HuH-7 (cell line): ENCODE data around the gene TMPRSS11A.

Source experiments
- DNase-seq: peaks from one replicate; pipeline ENCODE4 v3.0.0; 2011; ENCODE audit warnings: low spot score

The TMPRSS11A gene

GRCh38 chr4:67912080-67912479 is 51.2 kb downstream of the TMPRSS11A start:
- no peak for DNase-seq

GRCh38 chr4:67911638-67912037 is 51.7 kb downstream of the TMPRSS11A start:
- no peak for DNase-seq

GRCh38 chr4:67911141-67911540 is 52.2 kb downstream of the TMPRSS11A start:
- peak; percentile 9 for DNase-seq

GRCh38 chr4:67910585-67910905 is 52.7 kb downstream of the TMPRSS11A start:
- DNase-seq: no peak

- no peak for DNase-seq
These were observed 53.2 kb downstream of the TMPRSS11A start for GRCh38 chr4:67909905-67910584.

GRCh38 chr4:67907650-67908049 is 55.6 kb downstream of the TMPRSS11A start:
- no peak for DNase-seq

GRCh38 chr4:67899096-67899495 is 64.2 kb downstream of the TMPRSS11A start:
- no peak for DNase-seq

- DNase-seq: no peak
These were observed 65.6 kb downstream of the TMPRSS11A start for GRCh38 chr4:67897686-67898085.

GRCh38 chr4:67896421-67897065 is 66.8 kb downstream of the TMPRSS11A start:
- DNase-seq: no peak

GRCh38 chr4:67894659-67895058 is 68.6 kb downstream of the TMPRSS11A start:
- no peak for DNase-seq

- DNase-seq: no peak
These were observed 70.4 kb downstream of the TMPRSS11A start for GRCh38 chr4:67892905-67893304.

GRCh38 chr4:67892253-67892652 is 71.0 kb downstream of the TMPRSS11A start:
- no peak for DNase-seq

- no peak for DNase-seq
These were observed 71.6 kb downstream of the TMPRSS11A start for GRCh38 chr4:67891645-67892044.

- DNase-seq: no peak
These were observed 77.0 kb downstream of the TMPRSS11A start for GRCh38 chr4:67886281-67886680.

- no peak for DNase-seq
These were observed 77.5 kb downstream of the TMPRSS11A start for GRCh38 chr4:67885762-67886161.

- DNase-seq: no peak
These were observed 78.6 kb downstream of the TMPRSS11A start for GRCh38 chr4:67884701-67885100.

GRCh38 chr4:67883902-67884301 is 79.4 kb downstream of the TMPRSS11A start, which contains the start of gene TMPRSS11D:
Gene TMPRSS11D (minus strand): TSS chr4:67884002. CDS start chr4:67883933, 69 bp downstream.
- no peak for DNase-seq

- DNase-seq: no peak
These were observed 79.8 kb downstream of the TMPRSS11A start for GRCh38 chr4:67883458-67883857.

GRCh38 chr4:67880866-67881610 is 82.3 kb downstream of the TMPRSS11A start:
- DNase-seq: no peak

- DNase-seq: no peak
These were observed 83.8 kb downstream of the TMPRSS11A start for GRCh38 chr4:67879486-67879885.

- DNase-seq: no peak
These were observed 86.2 kb downstream of the TMPRSS11A start for GRCh38 chr4:67877086-67877485.

GRCh38 chr4:67874986-67875385 is 88.3 kb downstream of the TMPRSS11A start:
- DNase-seq: no peak

GRCh38 chr4:67873116-67873515 is 90.2 kb downstream of the TMPRSS11A start:
- DNase-seq: no peak
